HepG2 (cell line): ENCODE results near the gene KAZN. TPM values are rescaled to one million over a fixed set of nuclear protein-coding genes. Genes with fewer than 3 reads are reported as not detected.

Experiments used
- ATAC-seq: fragments of 200-7000 bp; cut with Tn5 transposase; 3 replicates; pipeline ENCODE4 v1.9.1; 2020; ENCODE audit warnings: mild to moderate bottlenecking, moderate library complexity
- BruUV-seq: library from RNA; stranded (reverse); fragments of 400-500 nt; replicated peaks from 2 replicates; lab custom pipeline; 2021; lab: Mats Ljungman, UMichigan
- CTCF ChIA-PET: fragments of 300-600 bp; formaldehyde crosslinking; extraction: SDS; loops from one replicate; lab custom pipeline; 2021; ENCODE audit warnings: low total read pairs, inconsistent platforms, low intra/inter-chr PET ratio; lab: Yijun Ruan, JAX
- POLR2A ChIA-PET: fragments of 350-600 bp; sonication (Branson Sonifier 250); formaldehyde crosslinking; loops from one replicate; lab custom pipeline; 2020; ENCODE audit warnings: antibody characterized with exemption, inconsistent platforms; lab: Yijun Ruan, JAX
- DNase-seq: peaks from one replicate; pipeline ENCODE4 v3.0.0-alpha.2; 2015; ENCODE audit warnings: low spot score
- FAIRE-seq: peaks from 3 replicates; lab custom pipeline; 2011; peaks lifted over from hg19 to GRCh38; lab: Jason Lieb, UNC
- H2AFZ ChIP-seq: one replicate; pipeline ENCODE4 v1.6.1; 2011; ENCODE audit warnings: low read length, inconsistent platforms
- H3K27ac ChIP-seq: fragments of 300-600 bp; 3 replicates; pipeline ENCODE4 v1.8.0; 2011; ENCODE audit warnings: mixed run types, mild to moderate bottlenecking, mixed read lengths, low read length, inconsistent platforms; ENCODE audit not compliant: insufficient read depth; ENCODE audit errors: extremely low read length
- H3K27me3 ChIP-seq, 2 experiments: fragments of 200-600 bp in 1 of 2; 2 replicates in 1 of 2; 3 replicates in 1 of 2; pipeline versions ENCODE4 v1.6.0 to v1.8.0; 2011; ENCODE audit warnings: low read length in 2 of 2, mild to moderate bottlenecking in 2 of 2, moderate library complexity in 2 of 2, inconsistent platforms in 1 of 2; ENCODE audit not compliant: insufficient read depth in 2 of 2, control insufficient read depth in 1 of 2
- H3K36me3 ChIP-seq, 2 experiments: fragments of 200-600 bp in 1 of 2; replicated peaks in 1 of 2; 2 replicates in 1 of 2; 3 replicates in 1 of 2; pipeline versions ENCODE4 v1.5.1 to v1.8.0; 2011; ENCODE audit warnings: low read length in 2 of 2, inconsistent platforms in 1 of 2; ENCODE audit not compliant: insufficient read depth in 2 of 2, control insufficient read depth in 1 of 2
- H3K4me1 ChIP-seq: 2 replicates; pipeline ENCODE4 v1.5.1; 2012; ENCODE audit warnings: low read length, inconsistent platforms; ENCODE audit not compliant: insufficient read depth
- H3K4me2 ChIP-seq: 2 replicates; pipeline ENCODE4 v1.6.0; 2011; ENCODE audit warnings: low read depth, low read length, inconsistent platforms
- H3K4me3 ChIP-seq, 3 experiments: fragments of 200-600 bp in 1 of 3; sonication (generic), shearing (Covaris generic) in 1 of 3; replicated peaks in 1 of 3; 2 replicates each; pipeline ENCODE4 v1.5.1; 2011 to 2016; ENCODE audit warnings: low read length in 3 of 3, inconsistent platforms in 2 of 3, low read depth in 2 of 3, mild to moderate bottlenecking in 2 of 3, control low read depth in 1 of 3, mixed read lengths in 1 of 3; ENCODE audit not compliant: insufficient read depth in 1 of 3
- H3K79me2 ChIP-seq: one replicate; pipeline ENCODE4 v1.6.1; 2011; ENCODE audit warnings: low read length, inconsistent platforms; ENCODE audit not compliant: insufficient read depth
- H3K9ac ChIP-seq: 2 replicates; pipeline ENCODE4 v1.6.0; 2011; ENCODE audit warnings: mild to moderate bottlenecking, low read depth, low read length, inconsistent platforms; ENCODE audit not compliant: insufficient read depth
- H3K9me3 ChIP-seq: 2 replicates; pipeline ENCODE4 v1.5.1; 2012; ENCODE audit warnings: mild to moderate bottlenecking, low read length
- H4K20me1 ChIP-seq: 2 replicates; pipeline ENCODE4 v1.6.0; 2011; ENCODE audit warnings: inconsistent platforms, mild to moderate bottlenecking, low read length, moderate library complexity; ENCODE audit not compliant: insufficient read depth
- DZIP1 ChIP-seq: sonication (generic); formaldehyde crosslinking; IDR thresholded peaks from 2 replicates; pipeline ENCODE4 v1.5.0; 2020; ENCODE audit warnings: mild to moderate bottlenecking, missing genetic modification reagents
- HIVEP1 ChIP-seq: sonication (generic); formaldehyde crosslinking; IDR thresholded peaks from 2 replicates; pipeline ENCODE4 v1.4.0; 2020; ENCODE audit warnings: mild to moderate bottlenecking, missing genetic modification reagents
- TCF12 ChIP-seq, 2 experiments: fragments of 450-650 bp in 1 of 2; sonication (generic) in 1 of 2; formaldehyde crosslinking in 1 of 2; IDR thresholded peaks; 2 replicates each; pipeline versions ENCODE4 v1.6.1 to v1.8.0; 2017 to 2022; ENCODE audit warnings: antibody characterized with exemption in 1 of 2, mild to moderate bottlenecking in 1 of 2, missing genetic modification reagents in 1 of 2, moderate library complexity in 1 of 2
- TRIM22 ChIP-seq: fragments of 450-650 bp; IDR thresholded peaks from 2 replicates; pipeline ENCODE4 v1.6.1; 2017
- ZNF264 ChIP-seq: sonication (generic); formaldehyde crosslinking; IDR thresholded peaks from 2 replicates; pipeline ENCODE4 v1.4.0; 2020; ENCODE audit warnings: missing genetic modification reagents
- ZXDC ChIP-seq: sonication (generic); formaldehyde crosslinking; IDR thresholded peaks from 2 replicates; pipeline ENCODE4 v1.5.0; 2020; ENCODE audit warnings: mild to moderate bottlenecking, missing genetic modification reagents
- WGBS: methylation state at CpG from one replicate; pipeline ENCODE4 v1.1.6; 2017; ENCODE audit warnings: low lambda C conversion rate; 5-methylcytosine and 5-hydroxymethylcytosine counted together
- in situ Hi-C: cut with HindIII; loops from 2 replicates; pipeline ENCODE4 v1.10.0; 2017; ENCODE audit warnings: low pct_unique_long_range_greater_than_20kb; ENCODE audit not compliant: extremely low pct_ligation_motif_present
- intact Hi-C: fragments of 100-400 bp; cut with micrococcal nuclease; formaldehyde crosslinking; loops from one replicate; pipeline ENCODE4 v1.10.0; 2022; ENCODE audit not compliant: unreplicated experiment
- polyA plus RNA-seq, 8 experiments: library from polyadenylated mRNA; depleted of rRNA in 3 of 8; stranded (reverse) in 7 of 8; unstranded in 1 of 8; fragments of >200 nt; fragmentation: Illumina TruSeq in 4 of 8; extraction: Trizol in 4 of 8; gene quantifications; 2 replicates each; pipeline versions ENCODE4 v1.2.1 to v1.2.3, GENCODE V29; 2011 to 2016; ENCODE audit warnings: low read depth in 4 of 8, missing spikeins in 1 of 8, mixed read lengths in 1 of 8; ENCODE audit not compliant: insufficient read depth in 1 of 8
- total RNA-seq, 5 experiments: library from RNA; depleted of rRNA; stranded (reverse); fragments of >200 nt; fragmentation: Illumina TruSeq; extraction: Trizol; gene quantifications; 2 replicates each; pipeline ENCODE4 v1.2.3, GENCODE V29; 2016; ENCODE audit warnings: low read depth in 1 of 5

Gene KAZN
- total and polyA plus RNA-seq, 2 of the 13 experiments (the other 11 are each of a cell fraction or from before 2014, with no cell fraction given), result 10.4 to 13.5 TPM

- Histone ChIP-seq H3K4me2 (no peak overlapping the region), H3K4me1 (no peaks in the 10 kb centered on the region), H2AFZ (no peak overlapping the region), H3K4me3 (no peak overlapping the region), H3K27ac (no peak overlapping the region), H3K79me2 (no peaks in the 10 kb centered on the region), H3K9me3 (no peaks in the 10 kb centered on the region), H3K27me3 (peaks cover 5 to 26% of the 10 kb centered on the region in 2 experiments; a peak in 3 of 5 replicates), H4K20me1 (no peaks in the 10 kb centered on the region), H3K36me3 (no peaks in the 10 kb centered on the region), H3K9ac (no peak overlapping the region)
- no peak for TF ChIP-seq DZIP1 (CRISPR knock-in tag)
- no peak for TF ChIP-seq HIVEP1 (CRISPR knock-in tag)
- no peak for ATAC-seq
- 4% methylated on average over 3 of the region's 3 CpGs for whole genome bisulfite sequencing
- no peak for DNase-seq
- intact Hi-C loops (no loop called here), in situ Hi-C loops (no loop called here)
- no TSS peak for BruUV-seq
- POLR2A ChIA-PET, result no interaction called here
- FAIRE-seq, result no peak
- CTCF ChIA-PET, result no interaction called here
Observed at GRCh38 chr1:14611792-14612191, 13.3 kb downstream of the KAZN start.

GRCh38 chr1:14612256-14612655 lies 13.8 kb downstream of the KAZN start:
- Histone ChIP-seq H3K36me3 (no peaks in the 10 kb centered on the region), H3K27me3 (peaks cover 5 to 29% of the 10 kb centered on the region in 2 experiments; a peak in 3 of 5 replicates), H4K20me1 (no peaks in the 10 kb centered on the region), H3K9ac (no peak overlapping the region), H3K4me1 (no peaks in the 10 kb centered on the region), H3K4me3 (no peak overlapping the region), H3K9me3 (no peaks in the 10 kb centered on the region), H2AFZ (no peak overlapping the region), H3K27ac (no peak overlapping the region), H3K4me2 (no peak overlapping the region), H3K79me2 (no peaks in the 10 kb centered on the region)
- ChIA-PET POLR2A (no interaction called here), CTCF (no interaction called here)
- DNase-seq (no peak), FAIRE-seq (no peak), ATAC-seq (no peak)
- intact Hi-C loops (no loop called here), in situ Hi-C loops (no loop called here)
- no TSS peak for BruUV-seq
- 15% methylated on average over 5 of the region's 5 CpGs for WGBS
- TF ChIP-seq ZNF264 (CRISPR knock-in tag) (no peak), ZXDC (no peak), TRIM22 (no peak), TCF12 (IDR thresholded peaks at IDR 0.05) (no peak), TCF12 (CRISPR knock-in tag; IDR thresholded peaks at IDR 0.05) (no peak)
